Measurements from ENCODE around the gene ANKS4B.

Gene ANKS4B

GRCh38 chr16:21260870-21261791 lies 27.6 kb downstream of the ANKS4B start:
- Histone ChIP-seq H2BK12ac (ENCODE audit: low read length) (no peak overlapping the region), H3K4me1 (ENCODE audit: control insufficient read depth in 2 of 2, insufficient read depth in 1 of 2, low read depth in 1 of 2, low read length in 2 of 2) (peaks cover 10 to 11% of the 10 kb centered on the region in 2 donors), H2BK5ac (ENCODE audit: low read length) (no peak overlapping the region), H3K4me2 (ENCODE audit: insufficient read depth, low read length, poor library complexity, severe bottlenecking) (no peak overlapping the region), H2AK5ac (ENCODE audit: low read depth, low read length) (no peak overlapping the region), H2BK15ac (ENCODE audit: low read length) (no peak overlapping the region), H3K27ac (replicated peaks; ENCODE audit: low read length) (no peak overlapping the region), H3K9ac (ENCODE audit: low read depth, low read length, poor library complexity) (no peak overlapping the region), H4K8ac (ENCODE audit: low read depth, low read length) (no peak overlapping the region), H3K4ac (ENCODE audit: low read length) (no peak overlapping the region), H3K23ac (ENCODE audit: low read depth, low read length, poor library complexity) (no peak overlapping the region), H3K27me3 (ENCODE audit: control insufficient read depth in 3 of 3, insufficient read depth in 3 of 3, low read depth in 1 of 3, low read length in 3 of 3) (no peaks in the 10 kb centered on the region), H3K18ac (ENCODE audit: low read length) (no peak overlapping the region), H3K14ac (ENCODE audit: low read length) (no peak overlapping the region), H4K91ac (ENCODE audit: low read depth, low read length, poor library complexity) (no peak overlapping the region), H3K9me3 (replicated peaks in 1 of 2; ENCODE audit: control insufficient read depth in 2 of 2, insufficient read depth in 1 of 2, low read depth in 1 of 2, low read length in 2 of 2) (no peaks in the 10 kb centered on the region), H2BK120ac (ENCODE audit: low read depth, low read length) (no peak overlapping the region), H3K79me1 (ENCODE audit: low read depth, low read length) (no peaks in the 10 kb centered on the region), H3K4me3 (ENCODE audit: low read length in 2 of 2) (no peak overlapping the region), H3K36me3 (replicated peaks in 1 of 2; ENCODE audit: control insufficient read depth in 2 of 2, insufficient read depth in 2 of 2, low read length in 2 of 2) (no peaks in the 10 kb centered on the region), H2AFZ (ENCODE audit: low read length) (no peak overlapping the region)
- DNase-seq (ENCODE audit: low spot score), result no peak
- WGBS, 2 donors (ENCODE audit: extremely low coverage in 2 of 2, insufficient read length in 2 of 2, insufficient replicate concordance in 1 of 2), result no CpG with 5 or more reads among the region's 9 CpGs

GRCh38 chr16:21262779-21263639 lies 29.5 kb downstream of the ANKS4B start:
- H3K18ac ChIP-seq (ENCODE audit: low read length), result no peak overlapping the region
- H2BK5ac ChIP-seq (ENCODE audit: low read length), result no peak overlapping the region
- no peak overlapping the region for H3K4ac ChIP-seq (ENCODE audit: low read length)
- H3K79me1 ChIP-seq (ENCODE audit: low read depth, low read length), result no peaks in the 10 kb centered on the region
- no peak overlapping the region for H2BK12ac ChIP-seq (ENCODE audit: low read length)
- no peak for DNase-seq (ENCODE audit: low spot score)
- H3K27me3 ChIP-seq (ENCODE audit: control insufficient read depth in 3 of 3, insufficient read depth in 3 of 3, low read depth in 1 of 3, low read length in 3 of 3), result no peaks in the 10 kb centered on the region
- H4K91ac ChIP-seq (ENCODE audit: low read depth, low read length, poor library complexity), result no peak overlapping the region
- peak overlapping the region; percentile 83 for H2AFZ ChIP-seq (ENCODE audit: low read length)
- no peak overlapping the region for H3K9ac ChIP-seq (ENCODE audit: low read depth, low read length, poor library complexity)
- H3K23ac ChIP-seq (ENCODE audit: low read depth, low read length, poor library complexity), result no peak overlapping the region
- no CpG with 5 or more reads among the region's 12 CpGs for WGBS, 2 donors (ENCODE audit: extremely low coverage in 2 of 2, insufficient read length in 2 of 2, insufficient replicate concordance in 1 of 2)
- no peak overlapping the region for H2BK15ac ChIP-seq (ENCODE audit: low read length)
- no peak overlapping the region for H3K27ac ChIP-seq (replicated peaks; ENCODE audit: low read length)
- no peak overlapping the region for H2AK5ac ChIP-seq (ENCODE audit: low read depth, low read length)
- no peak overlapping the region for H3K14ac ChIP-seq (ENCODE audit: low read length)
- no peak overlapping the region for H2BK120ac ChIP-seq (ENCODE audit: low read depth, low read length)
- H3K36me3 ChIP-seq (replicated peaks in 1 of 2; ENCODE audit: control insufficient read depth in 2 of 2, insufficient read depth in 2 of 2, low read length in 2 of 2), result no peaks in the 10 kb centered on the region
- no peak overlapping the region for H3K4me3 ChIP-seq (ENCODE audit: low read length in 2 of 2)
- H3K4me2 ChIP-seq (ENCODE audit: insufficient read depth, low read length, poor library complexity, severe bottlenecking), result no peak overlapping the region
- peaks cover 10 to 11% of the 10 kb centered on the region in 2 donors for H3K4me1 ChIP-seq (ENCODE audit: control insufficient read depth in 2 of 2, insufficient read depth in 1 of 2, low read depth in 1 of 2, low read length in 2 of 2)
- H4K8ac ChIP-seq (ENCODE audit: low read depth, low read length), result no peak overlapping the region
- H3K9me3 ChIP-seq (replicated peaks in 1 of 2; ENCODE audit: control insufficient read depth in 2 of 2, insufficient read depth in 1 of 2, low read depth in 1 of 2, low read length in 2 of 2), result no peaks in the 10 kb centered on the region

- H3K4me1 ChIP-seq (ENCODE audit: control insufficient read depth in 2 of 2, insufficient read depth in 1 of 2, low read depth in 1 of 2, low read length in 2 of 2), result peaks cover 10 to 11% of the 10 kb centered on the region in 2 donors
- H3K9ac ChIP-seq (ENCODE audit: low read depth, low read length, poor library complexity), result no peak overlapping the region
- no peak overlapping the region for H3K27ac ChIP-seq (replicated peaks; ENCODE audit: low read length)
- H3K4me2 ChIP-seq (ENCODE audit: insufficient read depth, low read length, poor library complexity, severe bottlenecking), result no peak overlapping the region
- H3K9me3 ChIP-seq (replicated peaks in 1 of 2; ENCODE audit: control insufficient read depth in 2 of 2, insufficient read depth in 1 of 2, low read depth in 1 of 2, low read length in 2 of 2), result no peaks in the 10 kb centered on the region
- no peak overlapping the region for H3K23ac ChIP-seq (ENCODE audit: low read depth, low read length, poor library complexity)
- H2BK120ac ChIP-seq (ENCODE audit: low read depth, low read length), result no peak overlapping the region
- no peak overlapping the region for H2BK12ac ChIP-seq (ENCODE audit: low read length)
- no CpG with 5 or more reads among the region's 14 CpGs for WGBS, 2 donors (ENCODE audit: extremely low coverage in 2 of 2, insufficient read length in 2 of 2, insufficient replicate concordance in 1 of 2)
- no peak overlapping the region for H3K4ac ChIP-seq (ENCODE audit: low read length)
- H3K4me3 ChIP-seq (ENCODE audit: low read length in 2 of 2), result no peak overlapping the region
- no peaks in the 10 kb centered on the region for H3K36me3 ChIP-seq (replicated peaks in 1 of 2; ENCODE audit: control insufficient read depth in 2 of 2, insufficient read depth in 2 of 2, low read length in 2 of 2)
- DNase-seq (ENCODE audit: low spot score), result no peak
- H3K27me3 ChIP-seq (ENCODE audit: control insufficient read depth in 3 of 3, insufficient read depth in 3 of 3, low read depth in 1 of 3, low read length in 3 of 3), result no peaks in the 10 kb centered on the region
- no peak overlapping the region for H2AK5ac ChIP-seq (ENCODE audit: low read depth, low read length)
- H3K14ac ChIP-seq (ENCODE audit: low read length), result no peak overlapping the region
- no peaks in the 10 kb centered on the region for H3K79me1 ChIP-seq (ENCODE audit: low read depth, low read length)
- no peak overlapping the region for H2BK5ac ChIP-seq (ENCODE audit: low read length)
- no peak overlapping the region for H2BK15ac ChIP-seq (ENCODE audit: low read length)
- no peak overlapping the region for H3K18ac ChIP-seq (ENCODE audit: low read length)
- H4K91ac ChIP-seq (ENCODE audit: low read depth, low read length, poor library complexity), result no peak overlapping the region
- peak overlapping the region; percentile 83 for H2AFZ ChIP-seq (ENCODE audit: low read length)
- H4K8ac ChIP-seq (ENCODE audit: low read depth, low read length), result no peak overlapping the region
Measured at GRCh38 chr16:21263640-21264570, 30.4 kb downstream of the ANKS4B start.
